ENCODE results near the gene CADPS2. TPM values are rescaled to one million over a fixed set of nuclear protein-coding genes. Genes with fewer than 3 reads are reported as not detected.

CADPS2 gene
- total and polyA plus RNA-seq, 4 donors, result 5.6 to 41.1 (median 11.0) TPM

- no peak for DNase-seq (ENCODE audit: low spot score)
- Histone ChIP-seq H3K9ac (ENCODE audit: low read depth in 1 of 2, low read length in 2 of 2) (no peak overlapping the region), H3K4me1 (ENCODE audit: control insufficient read depth in 4 of 4, insufficient read depth in 4 of 4, low read length in 3 of 4) (peaks cover 0 to 3% (median 1%) of the 10 kb centered on the region in 4 donors), H3K27me3 (ENCODE audit: control insufficient read depth in 4 of 4, insufficient read depth in 4 of 4, low read length in 3 of 4) (no peaks in the 10 kb centered on the region), H3K9me3 (ENCODE audit: control insufficient read depth in 4 of 4, low read length in 3 of 4) (no peaks in the 10 kb centered on the region), H3K27ac (ENCODE audit: low read depth in 1 of 2, low read length in 2 of 2) (no peak overlapping the region), H3K36me3 (ENCODE audit: control insufficient read depth in 4 of 4, insufficient read depth in 3 of 4, low read depth in 1 of 4, low read length in 3 of 4) (no peaks in the 10 kb centered on the region), H3K4me3 (ENCODE audit: low read depth in 1 of 3, low read length in 3 of 3) (no peak overlapping the region)
- WGBS, result 94% methylated on average over 2 of the region's 2 CpGs
- TF ChIP-seq ZBTB33 (IDR thresholded peaks at IDR 0.05) (no peak), GABPA (IDR thresholded peaks at IDR 0.05 in 1 of 2, conservative IDR thresholded peaks at IDR 0.05 in 1 of 2) (no peak), REST (IDR thresholded peaks at IDR 0.05) (no peak), FOXA2 (IDR thresholded peaks at IDR 0.05) (no peak), HNF4G (IDR thresholded peaks at IDR 0.05) (no peak), EGR1 (IDR thresholded peaks at IDR 0.05; ENCODE audit: low read depth in 2 of 2) (no peak), ATF3 (IDR thresholded peaks at IDR 0.05) (no peak), SP1 (IDR thresholded peaks at IDR 0.05) (no peak), FOXA1 (IDR thresholded peaks at IDR 0.05) (no peak), TAF1 (conservative IDR thresholded peaks at IDR 0.05) (no peak), RAD21 (IDR thresholded peaks at IDR 0.05) (no peak), YY1 (IDR thresholded peaks at IDR 0.05) (no peak), RXRA (IDR thresholded peaks at IDR 0.05) (no peak)
- TF ChIP-seq, protein P1, sequence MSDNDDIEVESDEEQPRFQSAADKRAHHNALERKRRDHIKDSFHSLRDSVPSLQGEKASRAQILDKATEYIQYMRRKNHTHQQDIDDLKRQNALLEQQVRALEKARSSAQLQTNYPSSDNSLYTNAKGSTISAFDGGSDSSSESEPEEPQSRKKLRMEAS (IDR thresholded peaks at IDR 0.05), result no peak
These were observed 280.3 kb downstream of the CADPS2 start for GRCh38 chr7:122605929-122606328.

- H3K9me3 ChIP-seq (ENCODE audit: control insufficient read depth in 4 of 4, low read length in 3 of 4), result no peaks in the 10 kb centered on the region
- no peaks in the 10 kb centered on the region for H3K27me3 ChIP-seq (ENCODE audit: control insufficient read depth in 4 of 4, insufficient read depth in 4 of 4, low read length in 3 of 4)
- H3K4me3 ChIP-seq (ENCODE audit: low read depth in 1 of 3, low read length in 3 of 3), result no peak overlapping the region
- peaks cover 0 to 5% (median 2%) of the 10 kb centered on the region in 4 donors for H3K4me1 ChIP-seq (ENCODE audit: control insufficient read depth in 4 of 4, insufficient read depth in 4 of 4, low read length in 3 of 4)
- H3K9ac ChIP-seq (ENCODE audit: low read depth in 1 of 2, low read length in 2 of 2), result no peak overlapping the region
- H3K36me3 ChIP-seq (ENCODE audit: control insufficient read depth in 4 of 4, insufficient read depth in 3 of 4, low read depth in 1 of 4, low read length in 3 of 4), result no peaks in the 10 kb centered on the region
- DNase-seq (ENCODE audit: low spot score), result no peak
- H3K27ac ChIP-seq (ENCODE audit: low read depth in 1 of 2, low read length in 2 of 2), result no peak overlapping the region
- no peak for TF ChIP-seq HNF4G (IDR thresholded peaks at IDR 0.05)
- TF ChIP-seq RXRA (IDR thresholded peaks at IDR 0.05), result no peak
- TF ChIP-seq JUND (IDR thresholded peaks at IDR 0.05), result no peak
- TF ChIP-seq CTCF (IDR thresholded peaks at IDR 0.05; ENCODE audit: low read depth, low read length, missing input control), result no peak
- TF ChIP-seq SP1 (IDR thresholded peaks at IDR 0.05), result no peak
- no peak for TF ChIP-seq REST (IDR thresholded peaks at IDR 0.05)
- TF ChIP-seq RAD21 (IDR thresholded peaks at IDR 0.05), result no peak
- no peak for TF ChIP-seq ATF3 (IDR thresholded peaks at IDR 0.05)
- no peak for TF ChIP-seq ZBTB33 (IDR thresholded peaks at IDR 0.05)
- TF ChIP-seq FOXA2 (IDR thresholded peaks at IDR 0.05), result no peak
- TF ChIP-seq FOXA1 (IDR thresholded peaks at IDR 0.05), result no peak
- TF ChIP-seq NR2F2 (IDR thresholded peaks at IDR 0.05), result no peak
- no peak for TF ChIP-seq GABPA (IDR thresholded peaks at IDR 0.05 in 1 of 2, conservative IDR thresholded peaks at IDR 0.05 in 1 of 2)
- no peak for TF ChIP-seq TAF1 (conservative IDR thresholded peaks at IDR 0.05)
- TF ChIP-seq, protein P1 (IDR thresholded peaks at IDR 0.05), result no peak
These were observed 282.0 kb downstream of the CADPS2 start for GRCh38 chr7:122604251-122604650.

Data from liver (tissue), 9 donors.